HUES6 (cell line): ENCODE data around the gene SCGB1C1.

Experiments used
- H3K27ac ChIP-seq: 2 replicates; pipeline ENCODE4 v1.7.0; 2013; ENCODE audit warnings: low read depth, mild to moderate bottlenecking, low read length, inconsistent platforms
- H3K27me3 ChIP-seq: 2 replicates; pipeline ENCODE4 v1.6.1; 2013; ENCODE audit warnings: low read length; ENCODE audit not compliant: control insufficient read depth, insufficient read depth
- H3K36me3 ChIP-seq: 2 replicates; pipeline ENCODE4 v1.6.1; 2013; ENCODE audit warnings: low read length; ENCODE audit not compliant: control insufficient read depth, insufficient read depth
- H3K4me1 ChIP-seq: 2 replicates; pipeline ENCODE4 v1.6.1; 2013; ENCODE audit warnings: low read length; ENCODE audit not compliant: control insufficient read depth, insufficient read depth
- H3K4me3 ChIP-seq: 2 replicates; pipeline ENCODE4 v1.5.1; 2013; ENCODE audit warnings: low read depth, low read length
- H3K9ac ChIP-seq: one replicate; pipeline ENCODE4 v1.6.1; 2013; ENCODE audit warnings: mild to moderate bottlenecking, low read length
- H3K9me3 ChIP-seq: 2 replicates; pipeline ENCODE4 v1.6.1; 2013; ENCODE audit warnings: low read depth, low read length; ENCODE audit not compliant: control insufficient read depth, insufficient read depth

The SCGB1C1 gene

GRCh38 chr11:221998-222789 lies 29.3 kb downstream of the SCGB1C1 start:
- H3K9me3 ChIP-seq = no peaks in the 10 kb centered on the region
- H3K27ac ChIP-seq = no peak overlapping the region
- no peak overlapping the region for H3K9ac ChIP-seq
- no peaks in the 10 kb centered on the region for H3K4me1 ChIP-seq
- H3K4me3 ChIP-seq = no peak overlapping the region
- no peaks in the 10 kb centered on the region; the same call in 1 of the 2 replicates for H3K36me3 ChIP-seq
- H3K27me3 ChIP-seq = no peaks in the 10 kb centered on the region

DNA sequence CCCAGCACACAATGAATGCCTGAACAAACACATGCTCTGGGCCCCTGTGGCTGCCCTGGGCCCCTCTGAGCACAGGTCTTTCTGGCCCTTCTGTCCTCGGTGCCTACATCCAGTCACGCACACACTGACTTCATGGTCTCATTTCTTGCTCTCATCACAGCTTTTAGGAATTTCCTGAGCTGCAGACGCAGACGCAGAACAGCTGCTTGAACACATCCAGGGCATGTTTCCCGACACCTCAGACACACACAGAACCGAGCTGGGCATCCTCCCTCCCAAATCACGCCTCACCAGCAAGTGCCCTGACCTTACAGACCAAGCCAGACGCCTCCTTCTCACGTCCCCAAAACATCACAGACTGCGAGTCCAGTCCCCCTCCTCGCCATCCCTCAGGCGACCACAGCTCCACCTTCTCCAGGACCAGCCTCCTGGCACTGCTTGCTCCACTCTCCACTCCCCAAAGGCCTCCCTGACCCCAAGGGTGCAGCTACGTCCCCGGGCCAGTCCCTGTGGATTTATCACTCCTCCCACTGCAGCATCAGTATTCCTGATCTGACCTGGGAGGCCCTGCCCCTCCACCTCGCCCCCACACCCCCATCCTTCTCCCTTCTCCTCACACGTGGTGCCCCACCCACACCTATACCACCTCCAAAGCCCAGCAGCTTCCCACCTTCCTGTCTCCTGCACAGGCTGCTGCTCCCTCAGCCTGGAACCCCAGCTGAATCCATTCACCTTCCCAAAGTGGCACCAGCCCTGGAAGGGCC lies 30.3 kb downstream of the SCGB1C1 start:
- H3K9me3 ChIP-seq = no peaks in the 10 kb centered on the region
- H3K4me3 ChIP-seq = no peak overlapping the region
- no peak overlapping the region for H3K9ac ChIP-seq
- H3K27ac ChIP-seq = no peak overlapping the region
- H3K36me3 ChIP-seq = no peaks in the 10 kb centered on the region; the same call in 1 of the 2 replicates
- H3K27me3 ChIP-seq = no peaks in the 10 kb centered on the region
- H3K4me1 ChIP-seq = no peaks in the 10 kb centered on the region

DNA sequence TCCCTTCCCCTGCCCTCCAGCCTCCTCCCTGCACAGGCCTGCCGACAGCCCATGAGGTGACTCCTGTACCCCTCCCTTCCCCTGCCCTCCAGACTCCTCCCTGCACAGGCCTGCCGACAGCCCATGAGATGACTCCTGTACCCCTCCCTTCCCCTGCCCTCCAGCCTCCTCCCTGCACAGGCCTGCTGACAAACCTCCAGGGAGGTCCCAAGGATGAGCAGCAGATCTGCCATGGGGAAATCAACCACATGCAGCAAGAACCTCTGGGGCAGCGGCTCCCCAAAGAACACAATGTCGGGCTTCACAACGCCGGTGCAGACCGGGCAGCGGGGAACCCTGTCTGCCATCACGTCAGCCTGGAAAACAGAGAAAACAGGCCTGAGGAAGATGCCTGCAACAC lies 31.0 kb downstream of the SCGB1C1 start:
- Histone ChIP-seq H3K27me3 (no peaks in the 10 kb centered on the region), H3K27ac (no peak overlapping the region), H3K4me1 (no peaks in the 10 kb centered on the region), H3K36me3 (no peaks in the 10 kb centered on the region; the same call in 1 of the 2 replicates), H3K4me3 (no peak overlapping the region), H3K9ac (no peak overlapping the region), H3K9me3 (no peaks in the 10 kb centered on the region)

DNA sequence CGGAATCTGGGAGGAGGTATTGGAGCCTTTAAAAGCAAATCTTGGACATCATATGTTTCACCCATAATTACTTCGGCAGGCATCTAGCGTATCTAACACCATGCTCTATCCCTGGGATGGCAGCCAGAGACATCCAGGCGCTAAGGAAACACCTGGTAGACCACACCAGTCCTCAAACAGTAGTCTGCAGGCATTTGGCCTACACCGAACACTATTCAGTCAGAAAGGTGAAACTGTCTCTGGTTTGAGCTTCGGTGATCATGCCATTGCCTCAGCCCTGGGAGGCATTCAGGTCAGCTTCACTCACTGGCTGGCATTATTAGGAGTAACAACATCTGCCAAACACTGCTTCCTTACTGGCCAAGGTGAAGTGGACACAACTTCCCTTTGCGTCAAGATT lies 31.5 kb downstream of the SCGB1C1 start:
- no peaks in the 10 kb centered on the region for H3K9me3 ChIP-seq
- H3K27ac ChIP-seq = no peak overlapping the region
- no peaks in the 10 kb centered on the region for H3K27me3 ChIP-seq
- no peaks in the 10 kb centered on the region; the same call in 1 of the 2 replicates for H3K36me3 ChIP-seq
- H3K4me1 ChIP-seq = no peaks in the 10 kb centered on the region
- H3K4me3 ChIP-seq = no peak overlapping the region
- no peak overlapping the region for H3K9ac ChIP-seq

GRCh38 chr11:225734-226453 lies 33.0 kb downstream of the SCGB1C1 start:
- Histone ChIP-seq H3K4me1 (no peaks in the 10 kb centered on the region), H3K9me3 (no peaks in the 10 kb centered on the region), H3K4me3 (no peak overlapping the region), H3K27ac (no peak overlapping the region), H3K36me3 (peaks cover 4% of the 10 kb centered on the region; the same call in 1 of the 2 replicates), H3K27me3 (no peaks in the 10 kb centered on the region), H3K9ac (no peak overlapping the region)

DNA sequence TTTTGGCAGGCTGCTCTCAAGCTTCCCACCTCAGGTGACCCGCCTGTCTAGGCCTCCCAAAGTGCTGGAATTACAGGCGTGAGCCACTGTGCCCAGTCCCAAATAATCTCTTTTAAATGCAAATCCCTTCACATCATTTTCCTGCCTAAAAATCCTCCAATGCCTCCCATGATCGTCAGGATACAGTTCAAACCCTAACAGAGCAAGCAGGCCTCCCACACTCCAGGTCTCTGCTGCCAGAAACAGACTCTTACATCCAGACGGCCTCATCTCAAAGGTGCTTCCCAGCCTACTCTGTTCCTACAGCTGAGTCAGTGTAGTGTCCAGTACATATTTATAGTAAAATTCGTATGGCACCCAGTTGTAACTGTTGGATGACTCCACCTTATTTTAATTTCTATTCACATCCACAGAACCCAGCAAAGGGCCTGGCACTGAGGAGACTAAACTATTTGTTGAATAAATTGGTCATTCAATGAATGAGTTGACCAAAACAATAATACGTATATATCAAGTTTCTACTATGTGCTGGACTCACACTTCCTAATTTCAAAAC lies 35.0 kb downstream of the SCGB1C1 start:
- Histone ChIP-seq H3K27me3 (no peaks in the 10 kb centered on the region), H3K4me1 (no peaks in the 10 kb centered on the region), H3K9ac (no peak overlapping the region), H3K9me3 (no peaks in the 10 kb centered on the region), H3K36me3 (peaks cover 8% of the 10 kb centered on the region; the same call in 1 of the 2 replicates), H3K27ac (no peak overlapping the region), H3K4me3 (no peak overlapping the region)

DNA sequence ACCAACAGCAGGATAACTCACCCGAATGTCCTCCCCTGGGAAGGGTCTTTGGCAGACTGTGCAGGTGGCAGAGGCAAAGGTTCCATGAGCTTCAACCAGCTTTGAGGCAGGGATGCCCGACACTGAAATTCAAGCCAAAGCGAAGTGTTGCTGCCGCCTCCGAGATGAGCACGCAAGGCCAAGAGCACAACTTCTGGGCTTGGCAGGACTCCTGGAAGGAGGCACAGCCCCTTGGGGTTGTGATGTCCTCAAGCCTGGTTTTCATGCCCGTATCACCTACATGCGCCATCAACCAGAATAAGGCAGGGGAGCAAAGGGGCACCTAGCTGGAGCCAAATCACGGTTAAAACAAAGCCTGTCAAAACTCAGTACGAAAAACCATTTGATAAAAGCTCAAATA lies 37.6 kb downstream of the SCGB1C1 start:
- Histone ChIP-seq H3K27me3 (no peaks in the 10 kb centered on the region), H3K9ac (no peak overlapping the region), H3K4me3 (no peak overlapping the region), H3K4me1 (0 out of 2 replicates have a peak, but pooled peaks cover 2% of the 10 kb centered on the region), H3K27ac (no peak overlapping the region), H3K36me3 (peaks cover 8% of the 10 kb centered on the region; the same call in 1 of the 2 replicates), H3K9me3 (no peaks in the 10 kb centered on the region)

DNA sequence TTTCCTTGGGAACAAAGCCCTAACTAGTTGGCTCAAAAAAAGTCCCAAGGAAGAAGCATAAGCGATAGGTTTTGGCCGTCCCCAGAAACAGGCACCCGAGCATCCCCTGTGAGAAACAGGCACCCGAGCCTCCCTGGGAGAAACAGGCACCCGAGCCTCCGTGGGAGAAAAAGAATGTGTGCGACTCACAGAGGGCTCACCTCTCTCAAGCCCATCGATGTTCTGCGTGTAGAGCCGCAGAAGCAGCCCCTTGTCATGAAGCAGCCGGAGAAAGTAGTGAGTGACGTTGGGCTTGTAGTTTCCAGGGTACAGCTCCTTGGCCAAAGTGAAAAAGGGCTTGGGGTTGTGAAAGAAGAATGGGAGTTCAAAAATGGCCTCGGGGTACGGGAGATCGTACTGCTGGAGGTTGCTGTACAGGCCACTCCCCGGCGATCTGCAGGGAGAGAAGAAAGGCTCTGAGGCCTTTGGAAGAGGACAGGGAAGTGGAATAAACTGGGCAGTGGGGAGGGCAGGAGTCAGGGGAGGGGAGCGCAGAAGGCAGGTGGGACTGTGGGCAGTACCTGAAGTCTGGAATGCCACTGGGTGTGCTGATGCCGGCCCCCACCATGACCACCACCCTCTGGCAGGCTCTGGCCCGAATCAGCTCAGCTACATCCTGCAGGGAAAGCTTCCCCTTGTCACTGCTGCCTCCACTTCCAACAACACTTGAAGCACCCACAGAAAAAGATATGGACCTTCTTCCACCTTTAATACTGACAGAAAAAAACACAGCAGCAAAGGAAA lies 40.1 kb downstream of the SCGB1C1 start:
- Histone ChIP-seq H3K27ac (no peak overlapping the region), H3K4me1 (peaks cover 9% of the 10 kb centered on the region; the same call in 1 of the 2 replicates), H3K27me3 (no peaks in the 10 kb centered on the region), H3K9me3 (no peaks in the 10 kb centered on the region), H3K4me3 (no peak overlapping the region), H3K36me3 (peaks cover 8% of the 10 kb centered on the region; the same call in 1 of the 2 replicates), H3K9ac (no peak overlapping the region)

DNA sequence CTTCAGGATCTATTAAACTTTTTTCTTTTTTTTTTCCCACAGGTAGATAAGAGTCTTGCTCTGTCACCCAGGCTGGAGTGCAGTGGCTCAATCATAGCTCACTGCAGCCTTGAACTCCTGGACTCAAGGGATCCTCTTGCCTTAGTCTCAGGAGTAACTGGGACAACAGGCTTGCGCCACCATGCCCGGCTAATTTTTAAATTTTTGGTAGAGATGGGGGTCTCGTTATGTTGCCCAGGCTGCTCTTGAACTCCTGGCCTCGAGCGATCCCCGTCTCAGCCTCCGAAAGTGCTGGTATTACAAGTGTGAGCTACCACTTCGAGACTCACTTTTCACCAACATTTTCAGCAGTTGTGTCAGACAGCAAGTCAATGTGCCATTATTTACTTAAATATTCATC lies 42.3 kb downstream of the SCGB1C1 start:
- Histone ChIP-seq H3K9ac (peak overlapping the region; percentile 94), H3K27me3 (no peaks in the 10 kb centered on the region), H3K27ac (no peak overlapping the region), H3K36me3 (peaks cover 21% of the 10 kb centered on the region), H3K9me3 (no peaks in the 10 kb centered on the region), H3K4me3 (peak overlapping the region; percentile 94), H3K4me1 (peaks cover 12% of the 10 kb centered on the region; the same call in 1 of the 2 replicates)

GRCh38 chr11:235609-235996 lies 42.7 kb downstream of the SCGB1C1 start:
- no peak overlapping the region; the same call in 1 of the 2 replicates for H3K27ac ChIP-seq
- peak overlapping the region; percentile 94 for H3K9ac ChIP-seq
- no peaks in the 10 kb centered on the region for H3K9me3 ChIP-seq
- peaks cover 12% of the 10 kb centered on the region; the same call in 1 of the 2 replicates for H3K4me1 ChIP-seq
- peaks cover 21% of the 10 kb centered on the region for H3K36me3 ChIP-seq
- H3K27me3 ChIP-seq = no peaks in the 10 kb centered on the region
- H3K4me3 ChIP-seq = peak overlapping the region; percentile 94
